ENCODE data around the gene ENTR1. TPM values are rescaled to one million over a fixed set of nuclear protein-coding genes. Genes with fewer than 3 reads are reported as not detected.
A peak's percentile ranks its signal among the peaks of the same experiment; 100 is the strongest.

The ENTR1 gene
- total RNA-seq, 1 donor from 2014 or later, result 101 TPM

DNA sequence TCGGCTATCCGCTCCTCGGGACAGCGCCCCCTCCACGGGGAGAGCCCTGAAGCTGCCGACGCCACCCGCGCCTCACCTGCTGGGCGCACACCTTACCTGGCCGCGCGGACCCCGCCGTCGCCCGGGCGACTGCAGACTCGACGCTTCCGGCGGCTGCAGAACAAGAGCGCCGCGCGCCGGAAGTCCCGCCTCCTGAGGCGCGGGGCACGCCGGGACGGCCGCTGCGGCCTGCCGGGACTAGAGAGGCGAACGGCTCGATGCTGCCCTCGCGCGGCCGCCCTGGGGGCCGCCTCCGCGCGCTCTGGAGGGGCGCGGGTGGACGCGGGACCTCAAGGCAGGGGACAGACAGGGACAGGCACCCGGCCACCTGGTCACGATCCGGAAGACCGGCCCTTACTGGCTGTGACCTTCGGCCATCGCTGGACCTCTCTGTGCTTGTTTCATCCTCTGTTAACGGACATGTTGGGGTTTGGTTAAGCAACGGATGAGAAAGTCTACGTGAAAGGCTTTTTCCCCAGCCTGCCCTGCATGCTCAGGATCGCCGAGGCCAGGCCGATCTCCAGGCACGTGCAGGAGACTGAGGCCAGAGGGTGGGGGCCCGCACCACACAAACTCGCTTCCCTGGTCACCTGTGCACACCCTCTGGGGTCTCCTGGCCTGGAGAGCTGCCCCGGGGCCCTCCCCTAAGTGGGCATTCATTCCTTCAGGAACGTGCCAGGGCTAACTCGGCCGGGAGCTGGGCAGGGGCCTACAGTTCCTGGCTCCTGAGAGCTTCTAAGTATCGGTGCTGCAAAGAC, 10.2 kb downstream of the ENTR1 start, which contains the start of gene SNAPC4:
Gene SNAPC4 (minus strand): TSS at position 133 of the 797 bp plus-strand sequence. CDS start 1,742 bp downstream, outside the sequence.
- Mint-ChIP-seq H3K36me3 (ENCODE audit: low read depth) (peaks cover 53% of the 10 kb centered on the region), H3K4me3 (peak within 1 kb of the TSS; percentile 87), H3K27ac (peak within 1 kb of the TSS; percentile 46), H3K27me3 (no peaks in the 10 kb centered on the region), H3K4me1 (peaks cover 48% of the 10 kb centered on the region), H3K9me3 (no peaks in the 10 kb centered on the region)
- TF ChIP-seq, protein P1, sequence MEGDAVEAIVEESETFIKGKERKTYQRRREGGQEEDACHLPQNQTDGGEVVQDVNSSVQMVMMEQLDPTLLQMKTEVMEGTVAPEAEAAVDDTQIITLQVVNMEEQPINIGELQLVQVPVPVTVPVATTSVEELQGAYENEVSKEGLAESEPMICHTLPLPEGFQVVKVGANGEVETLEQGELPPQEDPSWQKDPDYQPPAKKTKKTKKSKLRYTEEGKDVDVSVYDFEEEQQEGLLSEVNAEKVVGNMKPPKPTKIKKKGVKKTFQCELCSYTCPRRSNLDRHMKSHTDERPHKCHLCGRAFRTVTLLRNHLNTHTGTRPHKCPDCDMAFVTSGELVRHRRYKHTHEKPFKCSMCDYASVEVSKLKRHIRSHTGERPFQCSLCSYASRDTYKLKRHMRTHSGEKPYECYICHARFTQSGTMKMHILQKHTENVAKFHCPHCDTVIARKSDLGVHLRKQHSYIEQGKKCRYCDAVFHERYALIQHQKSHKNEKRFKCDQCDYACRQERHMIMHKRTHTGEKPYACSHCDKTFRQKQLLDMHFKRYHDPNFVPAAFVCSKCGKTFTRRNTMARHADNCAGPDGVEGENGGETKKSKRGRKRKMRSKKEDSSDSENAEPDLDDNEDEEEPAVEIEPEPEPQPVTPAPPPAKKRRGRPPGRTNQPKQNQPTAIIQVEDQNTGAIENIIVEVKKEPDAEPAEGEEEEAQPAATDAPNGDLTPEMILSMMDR (IDR thresholded peaks at IDR 0.05), result peak; percentile 21
- CTCF ChIA-PET, result interaction anchor here (1.5 kb wide), 4 partner anchors 9 to 38 kb away, joined by 3 to 8 read pairs (median 6); partner anchors contain the start of gene DNLZ
- ATAC-seq (ENCODE audit: low read depth) (peak; percentile 76), DNase-seq (peak; percentile 88)
- intact Hi-C loops (cut with micrococcal nuclease), result loop anchor here (1.0 to 10.0 kb wide), 7 partner anchors 10 to 283 kb away; partner anchors contain the start of genes DNLZ, ENTR1, INPP5E and PMPCA
- POLR2A ChIA-PET, result interaction anchor here (1.0 to 2.8 kb wide), 3 partner anchors 10 to 282 kb away, joined by 4 to 14 read pairs (median 10); partner anchors contain the start of gene DNLZ

GRCh38 chr9:136399176-136400037, 11.0 kb downstream of the ENTR1 start:
- CTCF ChIA-PET, result no interaction called here
- H3K9me3 Mint-ChIP-seq, result no peaks in the 10 kb centered on the region
- peaks cover 40% of the 10 kb centered on the region for H3K4me1 Mint-ChIP-seq
- POLR2A ChIA-PET, result interaction anchor here (0.6 to 2.8 kb wide), 2 partner anchors 36 to 918 kb away, joined by 6 to 14 read pairs; partner anchors contain the start of gene DNLZ
- H3K36me3 Mint-ChIP-seq (ENCODE audit: low read depth), result peaks cover 53% of the 10 kb centered on the region
- peak overlapping the region; percentile 46 for H3K27ac Mint-ChIP-seq
- TF ChIP-seq, protein P1 (IDR thresholded peaks at IDR 0.05), result no peak
- intact Hi-C loops (cut with micrococcal nuclease), result loop anchor here (1.0 to 10.0 kb wide), 7 partner anchors 11 to 282 kb away; partner anchors contain the start of genes DNLZ, ENTR1, INPP5E and PMPCA
- ATAC-seq (ENCODE audit: low read depth) (peak; percentile 26), DNase-seq (peak; percentile 36)
- H3K4me3 Mint-ChIP-seq, result peak overlapping the region; percentile 87
- H3K27me3 Mint-ChIP-seq, result no peaks in the 10 kb centered on the region

GRCh38 chr9:136398286-136398685, 12.1 kb downstream of the ENTR1 start:
- Mint-ChIP-seq H3K27me3 (no peaks in the 10 kb centered on the region), H3K9me3 (no peaks in the 10 kb centered on the region), H3K4me1 (peaks cover 29% of the 10 kb centered on the region), H3K4me3 (peak overlapping the region; percentile 87), H3K27ac (no peak overlapping the region), H3K36me3 (ENCODE audit: low read depth) (peaks cover 59% of the 10 kb centered on the region)
- ATAC-seq (ENCODE audit: low read depth) (no peak), DNase-seq (no peak)
- intact Hi-C loops (cut with micrococcal nuclease), result no loop called here
- ChIA-PET CTCF (no interaction called here), POLR2A (interaction anchor here (0.5 kb wide), 1 partner anchor 17 kb away, joined by 3 read pairs; no protein-coding TSS in a partner anchor)
- TF ChIP-seq, protein P1 (IDR thresholded peaks at IDR 0.05), result no peak

DNA sequence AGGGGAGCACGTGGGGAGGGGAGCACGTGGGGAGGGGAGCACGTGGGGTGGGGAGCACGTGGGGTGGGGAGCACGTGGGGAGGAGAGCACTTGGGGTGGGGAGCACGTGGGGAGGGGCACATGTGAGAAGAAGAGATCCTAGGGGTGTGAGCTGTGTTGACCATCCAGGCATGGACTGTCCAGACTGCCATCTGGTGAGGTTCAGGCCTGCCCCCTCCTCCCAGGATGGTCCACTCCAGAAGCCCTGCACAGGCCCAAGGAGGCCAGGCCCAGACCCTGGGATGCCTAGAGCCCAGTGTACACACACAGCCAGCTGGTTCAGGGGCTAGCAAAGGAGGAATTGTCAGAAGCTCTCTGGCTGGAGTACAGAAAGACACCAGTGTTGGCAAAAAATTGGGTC, 12.8 kb downstream of the ENTR1 start:
- ATAC-seq (ENCODE audit: low read depth) (no peak), DNase-seq (no peak)
- ChIA-PET POLR2A (interaction anchor here (0.5 kb wide), 1 partner anchor 17 kb away, joined by 3 read pairs; no protein-coding TSS in a partner anchor), CTCF (no interaction called here)
- H3K27ac Mint-ChIP-seq, result no peak overlapping the region
- intact Hi-C loops (cut with micrococcal nuclease), result no loop called here
- H3K4me3 Mint-ChIP-seq, result no peak overlapping the region
- peaks cover 27% of the 10 kb centered on the region for H3K4me1 Mint-ChIP-seq
- no peaks in the 10 kb centered on the region for H3K9me3 Mint-ChIP-seq
- H3K36me3 Mint-ChIP-seq (ENCODE audit: low read depth), result peaks cover 59% of the 10 kb centered on the region
- TF ChIP-seq, protein P1 (IDR thresholded peaks at IDR 0.05), result no peak
- no peaks in the 10 kb centered on the region for H3K27me3 Mint-ChIP-seq

Measured in activated B cell treated with CpG ODN at 0.5 μM for 24 hours (primary cell).